GM21723 (cell line): ENCODE data around the gene VGF.
A peak's percentile ranks its signal among the peaks of the same experiment; 100 is the strongest.

Experiments
- ATAC-seq: cut with Tn5 transposase; IDR thresholded peaks from one replicate; pipeline ENCODE4 v1.9.1; 2021; ENCODE audit warnings: mild to moderate bottlenecking, moderate library complexity; ENCODE audit not compliant: unreplicated experiment

VGF gene

GRCh38 chr7:101166909-101167644 lies 1.7 kb upstream of the VGF start:
- ATAC-seq, result no peak

- ATAC-seq, result no peak
These were observed 1.2 kb upstream of the VGF start for GRCh38 chr7:101166648-101166908.

DNA sequence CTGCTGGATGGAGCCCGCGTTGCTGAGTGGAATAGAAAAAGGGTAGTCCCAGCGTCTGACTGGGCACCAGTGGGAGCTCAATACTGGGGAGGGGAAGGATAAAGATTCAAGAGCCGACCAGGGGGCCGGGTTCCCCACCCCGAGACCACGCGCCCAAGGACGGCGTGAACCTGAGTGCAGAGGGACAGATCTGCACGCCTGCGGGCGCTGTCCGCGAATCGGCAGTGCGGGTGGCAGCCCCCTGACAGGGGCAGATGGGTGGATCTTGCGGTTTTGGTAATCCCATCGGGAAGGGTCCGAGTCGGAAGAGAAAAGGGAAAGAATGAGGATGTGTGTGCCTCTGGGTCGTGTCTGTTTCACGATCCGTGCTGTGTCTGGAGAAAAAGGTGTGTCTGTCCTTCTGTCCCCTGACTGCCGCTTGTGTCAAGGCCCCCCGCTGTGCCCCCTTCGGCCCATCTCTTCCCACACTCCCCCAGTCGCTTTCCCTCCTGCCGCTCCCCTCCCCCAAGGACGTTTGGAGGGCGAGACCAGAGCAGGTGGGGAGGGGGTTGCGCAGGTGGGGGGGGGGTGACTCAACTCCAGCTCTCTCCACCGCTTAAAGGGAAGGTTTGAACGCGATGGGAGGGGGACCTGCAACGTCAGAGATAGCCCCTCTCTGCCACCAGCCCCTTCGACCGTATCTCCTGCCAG lies 734 bp upstream of the VGF start:
- no peak for ATAC-seq

GRCh38 chr7:101164071-101164840 lies 1.1 kb downstream of the VGF start:
- ATAC-seq, result no peak

GRCh38 chr7:101163279-101164070 lies 1.9 kb downstream of the VGF start:
- ATAC-seq, result no peak

DNA sequence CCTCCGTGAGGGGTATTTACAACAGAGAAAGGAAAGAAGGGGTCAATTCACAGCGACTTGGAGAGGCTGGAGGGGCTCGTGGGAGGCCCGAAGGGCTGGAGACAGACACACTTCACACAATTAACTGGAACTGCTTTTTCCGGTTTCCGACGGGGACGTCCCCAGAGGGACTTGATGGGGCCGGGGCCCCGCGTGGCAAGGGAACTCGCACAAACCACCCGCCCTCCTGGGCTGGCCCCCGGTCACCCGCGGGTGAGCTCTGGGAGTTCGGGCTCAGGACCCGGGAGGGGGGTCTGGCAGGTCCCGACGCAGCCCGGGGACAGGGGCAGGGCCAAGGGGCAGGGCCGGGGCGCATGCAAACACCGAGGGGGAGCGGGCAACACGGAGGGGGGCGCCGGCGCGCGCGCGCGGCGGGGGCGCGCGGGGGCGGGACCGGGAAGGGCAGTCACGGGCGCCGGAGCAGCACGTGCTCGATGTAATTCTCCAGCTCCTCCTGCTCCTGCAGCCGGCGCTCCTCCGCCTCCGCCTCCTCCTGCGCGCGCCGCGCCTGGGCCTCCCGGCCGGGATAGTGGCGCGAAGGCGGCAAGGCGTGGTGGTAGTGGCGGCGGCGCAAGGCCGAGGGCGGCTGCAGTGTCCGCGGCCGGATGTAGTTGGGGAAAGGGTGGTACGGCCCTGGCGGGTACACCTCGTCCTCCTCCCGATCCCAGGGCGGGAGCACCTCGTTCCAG lies 2.7 kb downstream of the VGF start:
- ATAC-seq, result no peak

DNA sequence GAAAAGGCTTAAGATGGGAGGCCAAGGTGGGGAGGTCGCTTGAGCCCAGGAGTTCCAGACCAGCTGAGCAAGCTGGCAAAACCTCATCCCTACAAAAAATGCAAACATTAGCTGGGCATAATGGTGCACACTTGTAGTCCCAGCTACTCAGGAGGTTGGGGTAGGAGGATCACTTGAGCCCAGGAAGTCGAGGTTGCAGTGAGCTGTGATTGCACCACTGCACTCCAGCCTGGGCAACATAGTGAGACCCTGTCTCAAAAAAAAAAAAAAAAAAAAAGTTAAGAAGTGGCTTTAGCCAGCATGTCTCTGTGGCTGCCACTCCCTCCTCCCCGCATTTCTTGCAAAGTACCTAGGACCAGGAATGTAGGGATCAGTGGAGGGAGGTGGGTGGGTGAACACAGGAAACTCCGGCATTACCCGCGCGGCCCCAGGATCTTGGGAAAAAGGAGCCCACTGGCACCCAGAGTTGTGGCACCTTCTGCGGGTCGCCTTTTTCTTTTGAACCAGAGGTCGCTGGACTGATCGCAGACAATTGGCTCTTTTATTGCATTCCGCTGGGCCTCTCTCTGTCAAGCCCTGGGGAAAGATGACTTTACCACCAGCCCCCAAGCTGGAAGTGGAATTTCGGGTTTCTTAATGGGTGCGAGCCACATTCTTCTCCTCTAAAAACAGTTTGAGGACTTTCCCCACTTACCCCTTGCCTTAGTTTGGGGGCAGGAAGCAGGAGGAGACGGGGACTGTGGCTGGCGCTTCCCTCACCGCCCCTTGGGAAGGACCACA lies 3.5 kb downstream of the VGF start:
- no peak for ATAC-seq

- no peak for ATAC-seq
These were observed 4.5 kb downstream of the VGF start for GRCh38 chr7:101160910-101161309.

- no peak for ATAC-seq
These were observed 5.4 kb downstream of the VGF start for GRCh38 chr7:101159696-101160674.

GRCh38 chr7:101156866-101157589 lies 8.3 kb downstream of the VGF start:
- no peak for ATAC-seq

DNA sequence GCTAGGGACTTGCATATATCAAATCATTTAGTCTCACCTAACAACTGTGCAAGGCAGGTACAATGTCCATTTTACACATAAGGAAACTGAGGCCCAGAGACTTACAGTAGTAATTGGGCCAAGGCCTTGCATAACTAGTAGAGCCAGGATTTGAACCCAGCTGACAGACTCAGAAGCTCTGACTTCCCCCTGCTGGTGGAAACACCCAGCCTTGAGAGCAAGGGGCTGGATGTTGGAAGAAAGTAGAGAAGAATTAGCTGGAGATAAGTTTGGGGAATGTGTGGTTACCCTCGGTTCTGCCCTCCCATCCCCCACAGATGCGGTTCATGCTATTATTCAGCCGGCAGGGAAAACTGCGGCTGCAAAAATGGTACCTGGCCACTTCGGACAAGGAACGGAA lies 9.1 kb downstream of the VGF start:
- ATAC-seq, result no peak

- ATAC-seq, result no peak
These were observed 10.1 kb downstream of the VGF start for GRCh38 chr7:101155303-101155702.

- ATAC-seq, result peak; percentile 44
These were observed 10.7 kb downstream of the VGF start for GRCh38 chr7:101154693-101155102.

GRCh38 chr7:101153969-101154692 lies 11.2 kb downstream of the VGF start, which contains the start of gene AP1S1:
AP1S1 (plus strand) TSS chr7:101154476; CDS start chr7:101154515, 39 bp downstream.
- peak; percentile 74 for ATAC-seq

DNA sequence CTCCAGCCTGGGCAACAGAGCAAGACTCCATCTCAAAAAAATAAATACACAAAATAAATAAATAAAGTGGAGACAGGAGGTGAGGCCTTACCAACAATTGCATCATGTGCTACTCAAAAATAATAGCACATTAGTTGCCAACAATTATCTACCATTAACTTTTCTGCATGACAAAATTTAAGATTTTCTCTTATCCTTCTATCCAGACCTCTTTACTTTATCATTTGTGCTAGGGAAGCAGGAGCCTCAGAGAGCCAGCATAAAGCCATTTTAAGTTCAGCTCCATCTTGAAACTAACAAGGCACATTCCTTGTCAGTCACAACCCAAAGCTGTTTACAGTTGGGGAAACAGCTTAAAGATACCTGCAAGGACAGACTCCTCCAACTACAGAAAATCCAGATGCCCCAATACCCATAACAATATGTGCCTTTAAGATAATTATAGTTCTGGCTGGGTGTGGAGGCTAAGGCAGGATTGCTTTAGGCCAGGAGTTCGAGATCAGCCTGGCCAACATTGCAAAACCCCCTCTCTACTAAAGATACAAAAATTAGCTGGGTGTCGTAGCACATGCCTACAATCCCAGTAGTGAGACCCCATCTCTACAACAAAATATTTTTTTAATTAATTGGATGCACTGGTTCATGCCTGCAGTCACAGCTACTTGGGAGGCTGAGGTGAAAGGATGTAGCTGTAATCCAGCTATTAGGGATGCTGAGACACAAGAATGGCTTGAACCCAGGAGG lies 13.3 kb downstream of the VGF start:
- no peak for ATAC-seq

DNA sequence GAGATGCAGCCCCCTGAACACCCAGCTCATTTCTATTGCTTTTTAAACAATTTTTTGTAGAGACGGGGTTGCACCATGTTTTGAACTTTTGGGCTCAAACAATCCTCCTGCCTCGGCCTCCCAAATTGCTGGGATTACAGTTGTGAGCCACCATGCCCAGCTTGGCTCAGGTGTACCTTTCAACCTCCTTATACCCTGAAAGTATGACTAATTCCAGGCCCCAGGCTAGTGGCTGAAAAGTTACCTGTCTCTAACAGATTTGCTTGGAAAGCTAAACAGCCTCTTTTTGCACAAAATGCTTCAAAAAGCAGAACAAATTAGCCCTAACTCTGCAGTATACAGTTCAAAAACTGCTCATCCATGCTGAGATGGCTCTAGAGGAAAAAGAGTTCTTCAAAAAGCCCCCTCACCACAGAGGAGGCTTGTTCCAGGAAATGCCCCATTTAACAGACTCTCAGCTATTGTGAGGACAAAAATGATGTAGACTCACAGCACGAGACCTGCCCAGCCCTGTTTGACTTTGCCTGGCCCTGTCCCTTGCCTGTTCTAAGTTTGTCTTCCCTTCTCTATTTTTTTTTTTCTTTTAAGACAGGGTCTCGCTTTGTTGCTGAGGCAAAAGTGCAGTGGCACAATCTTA lies 24.5 kb downstream of the VGF start:
- ATAC-seq, result no peak
